GM19238 (cell line): ENCODE measurements around the gene ZNF283.
"Not testable (repeated sequence)": the region's sequence is repeated elsewhere in the genome, so short reads cannot be mapped to it uniquely, and the experiment has no call there.

Source experiments
- DNase-seq: peaks from one replicate; pipeline ENCODE4 v3.0.0; 2011; ENCODE audit warnings: low spot score; ENCODE audit not compliant: insufficient read length

Gene ZNF283

DNA sequence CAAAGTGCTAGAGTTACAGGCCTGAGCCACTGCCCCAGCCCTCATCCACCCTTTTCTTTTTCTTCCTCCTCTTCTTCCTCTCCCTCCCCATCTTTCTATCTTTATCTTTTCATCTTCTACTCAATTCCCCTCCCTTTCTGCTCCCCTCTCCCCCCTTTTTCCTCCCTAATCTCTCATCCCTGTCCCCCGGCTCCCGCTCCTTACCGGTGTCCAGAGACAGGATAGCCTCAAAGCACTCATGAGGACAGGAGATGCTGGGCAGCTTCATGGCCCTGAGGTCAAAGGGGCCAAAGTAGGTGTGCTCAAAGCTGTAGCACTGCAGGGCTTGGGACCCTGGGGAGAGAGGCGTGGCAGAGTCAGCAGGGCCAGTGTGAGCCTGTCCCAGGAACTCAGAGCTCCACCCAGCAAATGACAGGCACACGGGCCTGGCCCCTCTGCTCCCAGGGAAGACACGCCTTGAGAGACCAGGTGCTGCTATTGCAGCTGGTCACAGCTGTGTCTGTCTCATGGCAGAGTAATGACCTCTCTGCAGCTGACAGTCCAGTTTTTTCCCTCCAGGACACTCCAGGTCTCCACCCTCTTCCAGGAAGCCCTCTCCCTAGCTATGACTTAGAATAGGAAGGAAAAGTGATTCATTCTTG is 27.5 kb upstream of the ZNF283 start:
- DNase-seq: no peak

- no peak for DNase-seq
Measured at GRCh38 chr19:43802216-43802951, 24.7 kb upstream of the ZNF283 start, which contains the start of gene LYPD5. Gene LYPD5, minus strand, starts transcription at chr19:43802447. Its CDS starts 67 bp downstream, at chr19:43802380.

- DNase-seq: no peak
Measured at GRCh38 chr19:43804432-43804831, 22.7 kb upstream of the ZNF283 start.

- DNase-seq: not testable (repeated sequence)
Measured at GRCh38 chr19:43806401-43806800, 20.7 kb upstream of the ZNF283 start.

- no peak for DNase-seq
Measured at GRCh38 chr19:43806848-43807247, 20.3 kb upstream of the ZNF283 start.

- no peak for DNase-seq
Measured at GRCh38 chr19:43807651-43808050, 19.5 kb upstream of the ZNF283 start.

DNA sequence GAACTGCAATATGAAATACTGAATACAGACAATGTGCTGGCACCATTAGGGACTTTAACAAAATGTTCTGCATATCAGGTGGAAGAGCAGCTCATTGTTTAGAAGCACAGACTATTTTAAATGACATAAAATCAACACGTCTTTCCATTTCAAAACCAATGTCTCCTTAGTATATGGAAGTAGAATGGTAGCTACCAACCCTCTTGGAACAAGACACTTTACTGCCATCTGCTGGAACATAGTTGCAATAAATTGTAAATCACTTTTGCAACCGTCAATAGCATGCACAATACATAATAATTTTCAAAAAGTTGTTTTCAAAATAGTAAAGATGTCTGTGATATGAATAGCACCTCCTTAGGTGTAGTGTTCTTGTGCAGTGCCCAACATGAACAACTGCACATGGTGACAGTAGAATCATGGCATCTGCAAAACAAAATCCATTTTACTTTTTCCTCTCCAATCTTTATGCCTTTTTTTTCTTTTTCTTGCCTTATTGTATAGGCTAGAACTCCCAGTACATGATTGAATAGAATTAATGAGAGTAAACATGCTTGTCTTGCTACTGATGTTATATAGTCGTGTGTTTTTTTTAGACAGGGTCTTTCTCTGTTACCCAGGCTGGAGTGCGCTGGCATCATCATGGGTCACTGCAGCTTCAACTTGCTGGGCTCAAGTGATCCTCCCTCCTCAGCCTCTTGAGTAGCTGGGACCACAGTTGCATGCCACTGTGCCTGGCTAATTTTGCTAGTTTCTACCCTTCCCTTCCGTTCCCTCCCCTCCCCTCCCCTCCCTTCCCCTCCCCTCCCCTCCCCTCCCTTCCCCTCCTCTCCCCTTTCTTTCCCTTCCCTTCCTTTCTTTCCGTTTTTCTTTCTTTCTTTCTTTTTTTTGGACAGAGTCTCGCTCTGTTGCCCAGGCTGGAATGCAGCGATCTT is 17.1 kb upstream of the ZNF283 start:
- no peak for DNase-seq

- no peak for DNase-seq
Measured at GRCh38 chr19:43811837-43812236, 15.3 kb upstream of the ZNF283 start.

- DNase-seq: no peak
Measured at GRCh38 chr19:43812259-43812658, 14.9 kb upstream of the ZNF283 start.

DNA sequence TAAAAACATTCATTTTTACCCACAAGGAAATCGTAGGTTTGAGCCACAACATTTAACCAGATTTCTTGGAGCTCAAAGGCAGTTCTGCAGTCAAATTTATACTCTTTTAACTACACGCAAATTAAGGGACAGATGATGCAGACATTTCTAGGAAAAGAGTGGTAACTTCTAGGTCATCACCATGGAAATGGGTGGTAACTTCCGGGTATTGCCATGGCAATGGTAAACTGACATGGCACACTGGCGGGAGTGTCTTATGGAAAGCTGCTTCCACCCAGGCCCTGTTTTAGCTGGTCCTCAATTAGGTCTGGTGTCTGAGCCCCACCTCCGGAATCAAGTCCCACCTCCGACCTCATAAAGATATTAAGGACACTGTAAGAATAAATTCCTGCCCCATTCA is 14.4 kb upstream of the ZNF283 start:
- no peak for DNase-seq

GRCh38 chr19:43814663-43815352 is 12.3 kb upstream of the ZNF283 start:
- DNase-seq: no peak

- not testable (repeated sequence) for DNase-seq
Measured at GRCh38 chr19:43817454-43817853, 9.7 kb upstream of the ZNF283 start.

GRCh38 chr19:43818500-43818899 is 8.6 kb upstream of the ZNF283 start:
- no peak for DNase-seq

GRCh38 chr19:43820098-43820883 is 6.8 kb upstream of the ZNF283 start:
- DNase-seq: no peak

DNA sequence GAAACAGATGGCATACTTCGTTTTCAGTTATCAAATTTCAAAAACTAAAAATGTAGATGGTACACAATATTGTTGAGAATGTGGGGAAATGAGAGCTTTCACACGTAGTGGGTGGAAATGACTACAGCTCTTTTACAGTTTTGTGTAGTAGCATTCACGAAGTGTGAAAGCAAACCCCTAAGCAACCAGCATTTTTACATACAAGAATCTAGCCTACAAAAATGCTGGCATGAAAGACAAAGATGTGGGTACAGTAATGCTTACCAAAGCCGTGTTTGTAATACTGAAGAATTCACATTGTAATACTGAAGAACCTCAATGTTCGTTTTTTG is 6.3 kb upstream of the ZNF283 start:
- DNase-seq: no peak

DNA sequence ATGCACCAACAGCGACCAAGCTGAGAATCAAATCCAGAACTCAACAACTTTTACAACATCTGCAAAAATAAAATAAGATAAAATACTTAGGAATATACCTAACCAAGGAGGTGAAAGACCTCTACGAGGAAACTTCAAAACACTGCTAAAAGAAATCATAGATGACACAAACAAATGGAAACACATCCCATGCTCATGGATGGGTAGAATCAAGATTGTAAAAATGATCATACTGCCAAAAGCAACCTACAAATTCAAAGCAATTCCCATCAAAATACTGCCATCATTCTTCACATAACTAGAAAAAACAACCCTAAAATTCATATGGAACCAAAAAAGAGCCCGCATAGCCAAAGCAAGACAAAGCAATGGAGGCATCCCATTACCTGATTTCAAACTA is 3.3 kb upstream of the ZNF283 start:
- not testable (repeated sequence) for DNase-seq

- not testable (repeated sequence) for DNase-seq
Measured at GRCh38 chr19:43824572-43824971, 2.5 kb upstream of the ZNF283 start.

- DNase-seq: no peak
Measured at GRCh38 chr19:43839139-43839538, 12.0 kb downstream of the ZNF283 start.

DNA sequence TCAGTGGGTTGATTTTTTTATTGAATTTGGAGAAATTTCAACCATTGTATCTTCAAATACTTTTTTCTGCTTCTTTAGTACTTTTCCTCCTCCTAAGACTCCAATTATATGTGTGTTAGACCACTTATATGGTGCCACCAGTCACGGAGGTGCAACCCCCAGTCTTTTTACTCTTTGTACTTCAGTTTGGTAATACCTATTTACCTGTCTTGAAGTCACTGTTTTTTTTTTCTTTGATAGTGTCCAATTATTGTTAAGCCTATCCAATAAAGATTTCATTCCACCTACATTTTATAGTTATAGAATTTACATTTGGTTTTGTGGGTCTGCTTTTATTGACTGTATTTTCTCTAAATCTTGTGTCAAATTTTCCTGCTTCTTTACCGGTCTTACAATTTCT is 14.9 kb downstream of the ZNF283 start:
- DNase-seq: no peak

- no peak for DNase-seq
Measured at GRCh38 chr19:43847246-43847645, 20.1 kb downstream of the ZNF283 start.

DNA sequence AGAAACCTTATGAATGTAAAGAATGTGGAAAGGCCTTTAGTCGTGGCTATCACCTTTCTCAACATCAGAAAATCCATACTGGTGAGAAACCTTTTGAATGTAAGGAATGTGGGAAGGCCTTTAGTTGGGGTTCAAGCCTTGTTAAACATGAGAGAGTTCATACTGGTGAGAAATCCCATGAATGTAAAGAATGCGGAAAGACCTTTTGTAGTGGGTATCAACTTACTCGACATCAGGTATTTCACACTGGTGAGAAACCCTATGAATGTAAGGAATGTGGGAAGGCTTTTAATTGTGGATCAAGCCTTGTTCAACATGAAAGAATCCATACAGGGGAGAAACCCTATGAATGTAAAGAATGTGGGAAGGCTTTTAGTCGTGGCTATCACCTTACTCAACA is 20.8 kb downstream of the ZNF283 start:
- DNase-seq: no peak
